Upper lobe of right lung (tissue), 1 donor: Measurements from ENCODE around the gene SLC25A18. TPM values are rescaled to one million over a fixed set of nuclear protein-coding genes. Genes with fewer than 3 reads are reported as not detected.
"Not testable (repeated sequence)": the region's sequence is repeated elsewhere in the genome, so short reads cannot be mapped to it uniquely, and the experiment has no call there.

ENCODE experiments used
- ATAC-seq: fragments of 200-7000 bp; cut with Tn5 transposase; one replicate; pipeline ENCODE4 v1.9.1; 2020; ENCODE audit warnings: mild to moderate bottlenecking, moderate library complexity
- DNase-seq: peaks from one replicate; pipeline ENCODE4 v3.0.0-alpha.2; 2020
- H3K27ac ChIP-seq: fragments of 200-600 bp; one replicate; pipeline ENCODE4 v1.8.0; 2022
- H3K27me3 ChIP-seq: fragments of 200-600 bp; one replicate; pipeline ENCODE4 v1.8.0; 2022; ENCODE audit warnings: mild to moderate bottlenecking
- H3K36me3 ChIP-seq: fragments of 200-600 bp; one replicate; pipeline ENCODE4 v1.8.0; 2022
- H3K4me1 ChIP-seq: fragments of 200-600 bp; one replicate; pipeline ENCODE4 v1.8.0; 2022
- H3K4me3 ChIP-seq: fragments of 200-600 bp; one replicate; pipeline ENCODE4 v1.8.0; 2022; ENCODE audit warnings: mild to moderate bottlenecking
- H3K9me3 ChIP-seq: fragments of 200-600 bp; one replicate; pipeline ENCODE4 v1.8.0; 2022
- intact Hi-C: fragments of 100-400 bp; cut with DNase I; formaldehyde crosslinking; loops from one replicate; pipeline ENCODE4 v1.11.0; 2022
- total RNA-seq: library from RNA; stranded (reverse); fragmentation: NEBNext Ultra II Directional; extraction: Animal tissue kit (Norgen Biotek cat#: 25700); gene quantifications from one replicate; pipeline ENCODE4 v1.2.1, GENCODE V29; 2021
- TF ChIP-seq, protein P1 (sequence below): fragments of 200-600 bp; IDR thresholded peaks from one replicate; pipeline ENCODE4 v1.8.0; 2022; ENCODE audit warnings: antibody characterized with exemption
- donor health status: DM: no; HTN: yes; CAD: no; lungs with severe emphysema.

SLC25A18 gene
- total RNA-seq, 1 donor from 2014 or later = 1.2 TPM

DNA sequence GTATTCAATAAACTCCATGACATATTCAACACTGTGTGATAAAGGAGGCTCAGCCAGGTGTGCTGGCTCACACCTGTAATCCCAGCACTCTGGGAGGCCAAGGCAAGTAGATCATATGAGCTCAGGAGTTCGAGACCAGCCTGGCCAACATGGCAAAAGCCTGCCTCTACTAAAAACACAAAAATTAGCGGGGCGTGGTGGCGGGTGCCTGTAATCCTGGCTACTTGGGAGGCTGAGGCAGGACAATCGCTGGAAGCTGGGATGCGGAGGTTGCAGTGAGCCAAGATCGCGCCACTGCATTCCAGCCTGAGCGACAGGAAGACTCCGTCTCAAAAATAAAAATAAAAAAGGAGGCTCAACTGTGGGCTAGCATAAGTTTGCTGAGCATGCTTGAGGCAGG lies 4.1 kb upstream of the SLC25A18 start:
- no peak for DNase-seq
- no peaks in the 10 kb centered on the region for H3K27me3 ChIP-seq
- no peak for ATAC-seq
- H3K4me1 ChIP-seq = no peaks in the 10 kb centered on the region
- H3K9me3 ChIP-seq = no peaks in the 10 kb centered on the region
- intact Hi-C loops = no loop called here
- TF ChIP-seq, protein P1, sequence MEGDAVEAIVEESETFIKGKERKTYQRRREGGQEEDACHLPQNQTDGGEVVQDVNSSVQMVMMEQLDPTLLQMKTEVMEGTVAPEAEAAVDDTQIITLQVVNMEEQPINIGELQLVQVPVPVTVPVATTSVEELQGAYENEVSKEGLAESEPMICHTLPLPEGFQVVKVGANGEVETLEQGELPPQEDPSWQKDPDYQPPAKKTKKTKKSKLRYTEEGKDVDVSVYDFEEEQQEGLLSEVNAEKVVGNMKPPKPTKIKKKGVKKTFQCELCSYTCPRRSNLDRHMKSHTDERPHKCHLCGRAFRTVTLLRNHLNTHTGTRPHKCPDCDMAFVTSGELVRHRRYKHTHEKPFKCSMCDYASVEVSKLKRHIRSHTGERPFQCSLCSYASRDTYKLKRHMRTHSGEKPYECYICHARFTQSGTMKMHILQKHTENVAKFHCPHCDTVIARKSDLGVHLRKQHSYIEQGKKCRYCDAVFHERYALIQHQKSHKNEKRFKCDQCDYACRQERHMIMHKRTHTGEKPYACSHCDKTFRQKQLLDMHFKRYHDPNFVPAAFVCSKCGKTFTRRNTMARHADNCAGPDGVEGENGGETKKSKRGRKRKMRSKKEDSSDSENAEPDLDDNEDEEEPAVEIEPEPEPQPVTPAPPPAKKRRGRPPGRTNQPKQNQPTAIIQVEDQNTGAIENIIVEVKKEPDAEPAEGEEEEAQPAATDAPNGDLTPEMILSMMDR = no peak
- no peak overlapping the region for H3K27ac ChIP-seq
- H3K36me3 ChIP-seq = no peaks in the 10 kb centered on the region
- no peak overlapping the region for H3K4me3 ChIP-seq

DNA sequence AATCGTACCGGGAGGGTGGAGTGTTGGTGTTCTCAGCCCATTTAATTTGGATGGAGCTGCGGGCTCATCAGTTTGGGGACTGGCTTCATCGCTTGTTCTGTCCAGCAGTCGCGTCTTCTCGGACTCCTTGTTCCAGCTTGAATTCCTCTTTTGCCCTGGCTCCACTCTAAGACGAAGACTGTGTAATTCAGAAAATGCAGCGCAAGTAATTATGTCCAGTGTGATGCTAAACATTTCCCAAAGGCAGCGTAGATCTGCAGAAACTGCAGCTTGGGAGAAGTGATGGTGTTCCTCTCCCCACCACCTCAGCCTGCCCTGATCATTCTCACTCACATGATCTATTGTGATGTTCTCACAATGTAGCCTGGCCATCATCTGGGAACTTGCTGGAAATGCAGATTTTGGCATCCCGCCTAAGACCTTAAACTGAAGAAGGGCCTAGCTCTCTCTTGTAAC lies 666 bp downstream of the SLC25A18 start:
- H3K4me3 ChIP-seq = peak overlapping the region; percentile 8
- H3K27ac ChIP-seq = peak overlapping the region; percentile 64
- intact Hi-C loops = no loop called here
- no peaks in the 10 kb centered on the region for H3K36me3 ChIP-seq
- TF ChIP-seq, protein P1 = no peak
- DNase-seq (no peak), ATAC-seq (peak; percentile 29)
- no peaks in the 10 kb centered on the region for H3K4me1 ChIP-seq
- no peaks in the 10 kb centered on the region for H3K27me3 ChIP-seq
- H3K9me3 ChIP-seq = no peaks in the 10 kb centered on the region

DNA sequence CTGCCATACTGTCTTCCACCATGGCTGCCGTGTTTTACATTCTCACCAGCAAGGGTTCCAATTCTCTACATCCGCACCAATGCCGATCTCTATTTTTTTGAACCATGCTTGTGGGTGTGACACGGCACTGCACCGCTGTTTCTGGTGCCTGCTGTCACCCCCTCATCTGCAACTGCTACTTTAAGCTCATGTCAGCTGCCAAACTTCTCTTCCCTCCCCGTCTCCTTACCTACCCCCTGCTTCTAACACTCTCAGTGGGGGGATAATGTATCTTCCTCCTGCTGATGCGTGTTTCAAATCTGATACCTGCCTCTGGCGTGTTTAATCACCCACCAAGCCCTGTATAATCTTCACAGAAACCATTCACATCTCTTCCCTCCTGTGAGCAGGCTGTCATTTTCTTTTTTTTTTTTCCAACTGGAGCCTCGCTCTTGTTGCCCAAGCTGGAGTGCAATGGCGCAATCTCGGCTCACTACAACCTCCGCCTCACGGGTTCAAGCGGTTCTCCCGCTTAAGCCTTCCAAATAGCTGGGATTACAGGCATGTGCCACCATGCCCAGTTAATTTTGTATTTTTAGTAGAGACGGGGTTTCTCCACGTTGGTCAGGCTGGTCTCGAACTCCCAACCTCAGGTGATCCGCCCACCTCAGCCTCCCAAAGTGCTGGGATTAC lies 2.9 kb downstream of the SLC25A18 start:
- H3K4me3 ChIP-seq, H3K27me3 ChIP-seq, intact Hi-C loops, H3K36me3 ChIP-seq, DNase-seq, H3K27ac ChIP-seq, ATAC-seq, H3K9me3 ChIP-seq: not testable (repeated sequence)
- H3K4me1 ChIP-seq = peaks cover 14% of the 10 kb centered on the region

DNA sequence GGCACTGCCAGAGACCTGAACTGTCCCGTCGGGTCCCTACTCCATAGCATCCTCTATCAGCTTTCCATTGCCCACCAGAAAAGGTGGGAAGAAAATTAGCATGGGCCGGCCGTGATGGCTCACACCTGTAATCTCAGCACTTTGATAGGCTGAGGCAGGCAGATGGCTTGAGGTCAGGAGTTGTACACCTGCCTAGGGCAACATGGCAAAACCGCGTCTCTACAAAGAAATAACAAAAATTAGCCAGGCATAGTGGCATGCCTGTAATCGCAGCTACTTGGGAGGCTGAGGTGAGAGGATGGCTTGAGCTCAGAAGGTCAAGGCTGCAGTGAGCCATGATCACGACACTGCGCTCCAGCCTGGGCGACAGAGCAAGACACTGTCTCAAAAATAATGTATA lies 3.5 kb downstream of the SLC25A18 start:
- no peak for ATAC-seq
- Histone ChIP-seq H3K4me1 (peaks cover 19% of the 10 kb centered on the region), H3K27ac (no peak overlapping the region)

DNA sequence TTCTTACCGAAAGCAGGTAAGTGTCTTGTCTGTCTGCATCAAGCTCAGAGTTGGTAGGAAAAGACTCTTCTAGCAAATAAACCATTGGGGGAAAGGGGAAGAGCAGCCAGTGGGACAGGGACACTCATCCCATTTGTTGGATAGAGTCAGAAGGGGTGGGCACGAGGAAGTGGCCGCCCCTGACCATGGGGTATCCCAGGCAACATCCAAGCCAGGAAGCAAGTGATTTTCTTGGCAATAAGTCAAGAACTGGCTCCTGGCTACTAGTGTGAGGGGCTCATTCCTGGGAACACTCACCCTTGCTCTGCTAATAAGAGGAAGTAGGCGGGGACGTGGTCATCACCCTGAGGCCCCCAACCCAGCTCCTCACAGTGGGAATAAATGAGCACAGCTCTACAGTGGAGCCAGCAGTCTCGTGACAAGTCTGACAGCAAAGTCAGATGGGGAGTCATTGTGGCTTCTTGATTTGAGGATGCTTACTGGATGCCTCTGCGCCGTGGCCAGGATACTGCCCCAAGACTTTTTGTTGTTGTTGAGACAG lies 6.7 kb downstream of the SLC25A18 start:
- H3K27me3 ChIP-seq = no peaks in the 10 kb centered on the region
- peak overlapping the region; percentile 80 for H3K27ac ChIP-seq
- peak overlapping the region; percentile 31 for H3K4me3 ChIP-seq
- no peak for DNase-seq
- H3K4me1 ChIP-seq = peaks cover 23% of the 10 kb centered on the region
- no peaks in the 10 kb centered on the region for H3K9me3 ChIP-seq
- no peaks in the 10 kb centered on the region for H3K36me3 ChIP-seq
- TF ChIP-seq, protein P1 = no peak
- peak; percentile 65 for ATAC-seq
- intact Hi-C loops = no loop called here

More for the DNA sequence above, 3.5 kb downstream of the SLC25A18 start:
- TF ChIP-seq, protein P1 = no peak
- Histone ChIP-seq H3K4me3 (no peak overlapping the region), H3K36me3 (no peaks in the 10 kb centered on the region), H3K27me3 (no peaks in the 10 kb centered on the region), H3K9me3 (no peaks in the 10 kb centered on the region)
- intact Hi-C loops = no loop called here
- no peak for DNase-seq

DNA sequence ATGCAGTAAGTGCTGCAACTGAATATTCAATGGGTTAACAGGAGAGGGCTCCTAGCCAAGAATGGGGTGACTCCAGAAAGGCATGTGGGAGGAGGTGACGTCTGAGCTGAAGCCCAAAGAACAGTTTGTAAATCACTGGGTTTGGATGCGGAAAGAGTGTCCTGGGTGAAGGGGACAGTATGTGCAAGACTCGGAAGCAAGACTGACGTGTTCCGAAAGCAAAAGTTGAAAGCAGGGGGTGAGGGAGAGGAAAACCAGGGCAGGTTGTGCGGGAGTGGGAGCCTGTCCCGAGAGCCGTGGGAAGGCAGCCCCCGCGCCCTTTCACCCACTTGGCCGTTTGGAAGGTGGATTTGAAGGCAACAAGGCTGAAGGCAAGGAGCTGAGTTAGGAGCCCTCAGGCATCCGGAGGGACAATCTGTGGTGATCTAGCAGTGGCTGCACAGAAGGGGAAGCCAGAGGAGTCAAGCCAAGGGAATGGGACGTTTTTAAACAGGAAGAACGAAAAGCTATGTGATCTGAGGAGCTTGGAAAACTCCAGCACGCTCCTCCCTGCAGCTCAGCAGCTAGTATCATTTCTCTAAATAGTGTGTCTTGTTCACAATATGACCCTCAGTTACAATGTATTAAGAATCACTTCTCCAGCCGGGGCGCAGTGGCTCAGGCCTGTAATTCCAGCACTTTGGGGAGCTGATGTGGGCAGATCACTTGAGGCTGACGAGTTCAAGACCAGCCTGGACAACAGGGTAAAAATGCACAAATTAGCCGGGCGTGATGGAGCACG lies 7.7 kb downstream of the SLC25A18 start:
- H3K9me3 ChIP-seq = no peaks in the 10 kb centered on the region
- no peaks in the 10 kb centered on the region for H3K36me3 ChIP-seq
- DNase-seq (peak; percentile 79), ATAC-seq (peak; percentile 85)
- peak overlapping the region; percentile 31 for H3K4me3 ChIP-seq
- no peaks in the 10 kb centered on the region for H3K27me3 ChIP-seq
- TF ChIP-seq, protein P1 = no peak
- H3K4me1 ChIP-seq = peaks cover 23% of the 10 kb centered on the region
- peak overlapping the region; percentile 84 for H3K27ac ChIP-seq
- intact Hi-C loops = no loop called here
